HG03378 (cell line): ENCODE measurements around the gene UBN2.
"Not testable (repeated sequence)": the region's sequence is repeated elsewhere in the genome, so short reads cannot be mapped to it uniquely, and the experiment has no call there.

Experiments
- ATAC-seq: cut with Tn5 transposase; IDR thresholded peaks from one replicate; pipeline ENCODE4 v1.9.1; 2021; ENCODE audit warnings: mild to moderate bottlenecking, moderate library complexity; ENCODE audit not compliant: unreplicated experiment

UBN2 gene

GRCh38 chr7:139294241-139294640, 63.2 kb downstream of the UBN2 start:
- ATAC-seq, result no peak

- ATAC-seq, result no peak
Observed at GRCh38 chr7:139294951-139295575, 64.0 kb downstream of the UBN2 start.

GRCh38 chr7:139297795-139298194, 66.8 kb downstream of the UBN2 start:
- ATAC-seq, result no peak

GRCh38 chr7:139299296-139299695, 68.3 kb downstream of the UBN2 start:
- no peak for ATAC-seq

GRCh38 chr7:139300390-139300789, 69.4 kb downstream of the UBN2 start:
- ATAC-seq, result no peak

GRCh38 chr7:139304517-139304916, 73.5 kb downstream of the UBN2 start:
- ATAC-seq, result no peak

- no peak for ATAC-seq
Observed at GRCh38 chr7:139317939-139318505, 87.0 kb downstream of the UBN2 start.

- no peak for ATAC-seq
Observed at GRCh38 chr7:139321071-139321745, 90.2 kb downstream of the UBN2 start.

GRCh38 chr7:139324709-139325108, 93.7 kb downstream of the UBN2 start:
- not testable (repeated sequence) for ATAC-seq

- no peak for ATAC-seq
Observed at GRCh38 chr7:139328375-139328774, 97.3 kb downstream of the UBN2 start.

- ATAC-seq, result no peak
Observed at GRCh38 chr7:139329119-139329518, 98.1 kb downstream of the UBN2 start.

- ATAC-seq, result no peak
Observed at GRCh38 chr7:139330333-139331030, 99.4 kb downstream of the UBN2 start.

- ATAC-seq, result no peak
Observed at GRCh38 chr7:139332697-139333359, 101.8 kb downstream of the UBN2 start.

- ATAC-seq, result not testable (repeated sequence)
Observed at GRCh38 chr7:139333443-139333842, 102.4 kb downstream of the UBN2 start.

- ATAC-seq, result no peak
Observed at GRCh38 chr7:139334399-139335150, 103.5 kb downstream of the UBN2 start.

- ATAC-seq, result no peak
Observed at GRCh38 chr7:139339025-139339424, 108.0 kb downstream of the UBN2 start.

- ATAC-seq, result no peak
Observed at GRCh38 chr7:139339698-139340036, 108.6 kb downstream of the UBN2 start.

GRCh38 chr7:139340037-139340807, 109.2 kb downstream of the UBN2 start:
- ATAC-seq, result peak; percentile 90

GRCh38 chr7:139340808-139341057, 109.7 kb downstream of the UBN2 start:
- ATAC-seq, result no peak
